GM18498 (cell line): ENCODE results near the gene DBP.
A peak's percentile ranks its signal among the peaks of the same experiment; 100 is the strongest.
"Not testable (repeated sequence)": the region's sequence is repeated elsewhere in the genome, so short reads cannot be mapped to it uniquely, and the experiment has no call there.

Experiments used
- ATAC-seq: cut with Tn5 transposase; IDR thresholded peaks from one replicate; pipeline ENCODE4 v1.9.1; 2021; ENCODE audit warnings: mild to moderate bottlenecking, moderate library complexity; ENCODE audit not compliant: unreplicated experiment

DBP gene

GRCh38 chr19:48636859-48637448 is at the start of gene DBP:
TSS of gene DBP (minus strand) at chr19:48637379. CDS start at chr19:48636994, 385 bp downstream.
- ATAC-seq: peak; percentile 0

- ATAC-seq: not testable (repeated sequence)
These were observed 49.5 kb upstream of the DBP start for GRCh38 chr19:48686637-48687036.

GRCh38 chr19:48686088-48686487 is 48.9 kb upstream of the DBP start:
- ATAC-seq: no peak

GRCh38 chr19:48685583-48685982 is 48.4 kb upstream of the DBP start:
- ATAC-seq: no peak

GRCh38 chr19:48683349-48683748 is 46.2 kb upstream of the DBP start:
- no peak for ATAC-seq

GRCh38 chr19:48681127-48681470 is 43.9 kb upstream of the DBP start:
- ATAC-seq: no peak

- ATAC-seq: no peak
These were observed 43.4 kb upstream of the DBP start for GRCh38 chr19:48680436-48681126.

GRCh38 chr19:48680006-48680405 is 42.8 kb upstream of the DBP start:
- ATAC-seq: not testable (repeated sequence)

GRCh38 chr19:48678201-48678600 is 41.0 kb upstream of the DBP start:
- ATAC-seq: no peak

- no peak for ATAC-seq
These were observed 39.7 kb upstream of the DBP start for GRCh38 chr19:48676887-48677286.

- no peak for ATAC-seq
These were observed 39.3 kb upstream of the DBP start for GRCh38 chr19:48676487-48676886.

- ATAC-seq: no peak
These were observed 38.0 kb upstream of the DBP start for GRCh38 chr19:48674921-48675824.

GRCh38 chr19:48674216-48674809 is 37.1 kb upstream of the DBP start:
- ATAC-seq: no peak

- ATAC-seq: no peak
These were observed 36.4 kb upstream of the DBP start for GRCh38 chr19:48673436-48674100.

- ATAC-seq: no peak
These were observed 35.8 kb upstream of the DBP start, which contains the start of gene NTN5 for GRCh38 chr19:48672994-48673393. TSS of gene NTN5 (minus strand) at chr19:48673017. CDS start at chr19:48670986, 2,031 bp downstream.

GRCh38 chr19:48671446-48671995 is 34.3 kb upstream of the DBP start:
- ATAC-seq: no peak

- no peak for ATAC-seq
These were observed 33.7 kb upstream of the DBP start for GRCh38 chr19:48670699-48671445.

GRCh38 chr19:48669903-48670668 is 32.9 kb upstream of the DBP start:
- ATAC-seq: no peak

GRCh38 chr19:48668761-48669160 is 31.6 kb upstream of the DBP start:
- no peak for ATAC-seq
